Activated naive CD4-positive, alpha-beta T cell treated with Interleukin-2 at 50 U/mL for 16 hours (primary cell): ENCODE measurements around the gene SYNPO2L.
"Not testable (repeated sequence)": the region's sequence is repeated elsewhere in the genome, so short reads cannot be mapped to it uniquely, and the experiment has no call there.

Source experiments
- DNase-seq: peaks from one replicate; pipeline ENCODE4 v3.0.0-alpha.2; 2020

SYNPO2L gene, protein sequence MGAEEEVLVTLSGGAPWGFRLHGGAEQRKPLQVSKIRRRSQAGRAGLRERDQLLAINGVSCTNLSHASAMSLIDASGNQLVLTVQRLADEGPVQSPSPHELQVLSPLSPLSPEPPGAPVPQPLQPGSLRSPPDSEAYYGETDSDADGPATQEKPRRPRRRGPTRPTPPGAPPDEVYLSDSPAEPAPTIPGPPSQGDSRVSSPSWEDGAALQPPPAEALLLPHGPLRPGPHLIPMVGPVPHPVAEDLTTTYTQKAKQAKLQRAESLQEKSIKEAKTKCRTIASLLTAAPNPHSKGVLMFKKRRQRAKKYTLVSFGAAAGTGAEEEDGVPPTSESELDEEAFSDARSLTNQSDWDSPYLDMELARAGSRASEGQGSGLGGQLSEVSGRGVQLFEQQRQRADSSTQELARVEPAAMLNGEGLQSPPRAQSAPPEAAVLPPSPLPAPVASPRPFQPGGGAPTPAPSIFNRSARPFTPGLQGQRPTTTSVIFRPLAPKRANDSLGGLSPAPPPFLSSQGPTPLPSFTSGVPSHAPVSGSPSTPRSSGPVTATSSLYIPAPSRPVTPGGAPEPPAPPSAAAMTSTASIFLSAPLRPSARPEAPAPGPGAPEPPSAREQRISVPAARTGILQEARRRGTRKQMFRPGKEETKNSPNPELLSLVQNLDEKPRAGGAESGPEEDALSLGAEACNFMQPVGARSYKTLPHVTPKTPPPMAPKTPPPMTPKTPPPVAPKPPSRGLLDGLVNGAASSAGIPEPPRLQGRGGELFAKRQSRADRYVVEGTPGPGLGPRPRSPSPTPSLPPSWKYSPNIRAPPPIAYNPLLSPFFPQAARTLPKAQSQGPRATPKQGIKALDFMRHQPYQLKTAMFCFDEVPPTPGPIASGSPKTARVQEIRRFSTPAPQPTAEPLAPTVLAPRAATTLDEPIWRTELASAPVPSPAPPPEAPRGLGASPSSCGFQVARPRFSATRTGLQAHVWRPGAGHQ

DNA sequence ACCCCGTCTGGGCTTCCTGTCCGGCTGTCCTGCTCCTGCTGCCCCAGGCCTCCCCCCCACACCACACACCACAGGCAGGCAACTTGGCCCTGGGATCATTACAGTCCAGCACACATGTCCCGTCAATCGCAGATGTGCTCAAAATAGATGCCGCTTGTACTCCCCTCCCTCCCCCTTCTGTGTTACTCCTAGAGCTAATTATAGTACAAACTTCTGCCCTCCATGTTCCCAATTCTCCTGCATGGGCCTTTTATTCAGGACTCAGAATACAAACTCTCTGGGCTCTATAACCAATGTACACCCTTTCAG lies at the start of gene SYNPO2L:
SYNPO2L (minus strand) TSS at position 40 of the 309 bp plus-strand sequence. CDS start 107 bp downstream, outside the sequence.
- DNase-seq: no peak

DNA sequence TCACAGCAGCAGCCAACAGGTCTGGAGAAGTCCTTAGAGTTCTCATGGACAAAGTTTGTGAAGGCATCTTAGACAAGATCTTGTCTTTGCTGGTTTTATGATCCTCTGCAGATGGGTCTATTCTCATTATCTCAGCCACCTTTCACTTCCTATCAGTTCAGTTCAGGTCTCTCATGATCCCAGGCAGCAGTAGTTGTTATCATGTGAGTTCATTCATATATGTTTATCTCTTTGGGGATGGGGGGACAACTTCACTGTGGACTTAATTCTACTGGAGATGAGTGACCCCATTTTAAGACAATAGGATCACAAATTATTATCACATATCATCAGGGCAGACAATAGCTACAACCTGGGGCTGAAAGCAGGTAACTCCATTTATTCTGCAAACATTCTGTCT lies 48.1 kb upstream of the SYNPO2L start:
- DNase-seq: not testable (repeated sequence)

DNA sequence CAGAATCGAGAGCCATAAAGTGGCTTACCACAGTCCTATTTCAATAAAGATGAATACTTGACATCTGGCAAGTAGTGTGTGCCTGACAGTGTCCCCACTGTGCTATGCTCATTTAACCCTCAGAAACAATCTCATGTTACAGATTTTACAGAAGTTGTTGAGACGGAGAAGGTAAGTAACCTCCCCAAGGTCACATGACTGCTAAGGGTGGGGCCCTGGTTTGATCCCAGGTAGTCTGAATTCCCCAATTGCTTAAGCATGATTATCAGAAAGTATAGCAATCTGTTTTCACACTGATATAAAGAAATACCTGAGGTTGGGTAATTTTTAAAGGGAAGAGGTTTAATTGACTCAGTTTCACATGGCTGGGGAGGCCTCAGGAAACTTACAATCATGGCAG lies 43.0 kb upstream of the SYNPO2L start:
- DNase-seq: not testable (repeated sequence)

DNA sequence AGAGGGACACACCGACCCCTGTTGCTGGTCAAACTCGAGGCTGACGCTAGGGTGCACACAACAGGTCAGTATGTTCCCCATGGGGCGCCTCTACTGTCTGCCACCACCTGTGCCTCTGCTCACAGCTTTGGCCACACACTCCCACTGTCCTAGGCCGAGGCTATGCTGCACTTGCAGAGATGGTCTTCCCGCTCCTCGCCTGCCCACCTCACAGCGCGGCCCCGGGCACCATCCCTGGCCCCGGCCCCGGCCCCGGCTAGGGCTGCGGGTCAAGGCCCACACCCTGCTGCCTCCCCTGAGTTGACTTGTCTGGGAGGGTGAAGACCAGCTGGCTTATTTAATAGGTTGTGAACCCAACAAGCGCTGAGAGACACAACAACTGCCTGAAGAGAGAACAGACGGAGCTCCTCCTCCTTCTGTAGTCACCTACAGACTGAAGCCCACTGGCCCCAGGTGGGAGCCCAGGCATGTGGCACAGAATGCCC lies 41.9 kb upstream of the SYNPO2L start, which contains the start of gene AGAP5:
AGAP5 (minus strand) TSS at position 435 of the 485 bp plus-strand sequence; CDS start at position 81, 354 bp downstream.
- not testable (repeated sequence) for DNase-seq

DNA sequence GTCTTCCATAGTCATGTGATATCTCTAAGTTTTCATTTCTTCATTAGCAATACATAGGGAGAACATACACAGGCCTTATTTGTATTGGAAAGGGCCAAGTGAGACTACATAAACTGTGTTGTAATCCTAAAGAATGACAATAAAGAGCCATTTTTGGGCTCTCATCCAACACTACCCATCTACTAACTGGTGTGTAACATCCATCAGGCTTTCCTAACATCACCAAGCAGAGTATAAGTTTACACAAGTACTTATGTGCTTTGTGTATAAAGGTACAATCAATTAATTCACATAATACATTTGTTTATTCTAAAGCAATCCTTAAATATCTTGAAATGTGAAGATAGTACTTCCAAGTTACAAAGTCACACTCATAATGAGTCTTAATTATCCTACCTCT lies 39.5 kb upstream of the SYNPO2L start:
- DNase-seq: not testable (repeated sequence)

DNA sequence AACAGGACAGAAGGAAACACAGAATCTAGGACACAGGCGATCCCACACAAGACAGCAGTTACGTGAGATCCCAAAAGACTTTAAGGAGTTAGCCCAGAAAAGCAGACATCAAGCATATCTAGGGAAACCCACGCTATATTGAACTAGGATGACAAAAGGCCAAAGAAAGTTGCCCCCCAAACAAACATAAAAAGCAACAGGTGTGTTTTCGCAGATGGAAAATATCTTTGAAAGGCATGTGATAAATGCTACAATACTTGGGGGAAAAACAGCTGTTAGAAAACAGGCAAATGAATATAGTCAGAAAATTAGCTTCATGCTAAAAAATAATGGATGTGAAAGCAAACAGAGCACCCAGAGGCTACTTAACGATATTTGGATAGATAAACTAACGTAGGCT lies 34.9 kb upstream of the SYNPO2L start:
- not testable (repeated sequence) for DNase-seq

DNA sequence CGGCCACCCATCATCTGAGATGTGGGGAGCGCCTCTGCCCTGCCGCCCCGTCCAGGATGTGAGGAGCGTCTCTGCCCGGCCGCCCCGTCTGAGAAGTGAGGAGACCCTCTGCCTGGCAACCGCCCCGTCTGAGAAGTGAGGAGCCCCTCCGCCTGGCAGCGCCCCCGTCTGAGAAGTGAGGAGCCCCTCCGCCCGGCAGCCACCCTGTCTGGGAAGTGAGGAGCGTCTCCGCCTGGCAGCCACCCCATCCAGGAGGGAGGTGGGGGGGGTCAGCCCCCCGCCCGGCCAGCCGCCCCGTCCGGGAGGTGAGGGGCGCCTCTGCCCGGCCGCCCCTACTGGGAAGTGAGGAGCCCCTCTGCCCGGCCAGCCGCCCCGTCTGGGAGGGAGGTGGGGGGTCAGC lies 33.8 kb upstream of the SYNPO2L start:
- DNase-seq: not testable (repeated sequence)

DNA sequence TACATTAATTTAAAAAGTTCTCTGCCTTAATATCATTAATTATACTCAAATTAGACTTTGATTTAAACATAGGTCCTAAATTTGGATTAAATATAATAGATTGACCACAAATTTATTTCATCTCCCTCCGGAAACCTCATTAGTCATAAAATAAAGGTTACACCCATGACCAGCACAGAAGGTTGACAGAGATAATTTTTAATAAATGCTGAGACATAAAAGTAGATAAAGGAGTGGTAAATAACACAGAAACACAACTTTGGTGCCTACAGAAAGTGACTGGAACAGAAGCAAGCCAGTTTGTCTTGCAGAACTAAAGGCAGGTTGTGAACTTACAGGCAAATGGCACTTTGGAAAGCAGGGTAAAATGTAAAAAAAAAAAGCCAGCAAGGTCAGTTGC lies 31.8 kb upstream of the SYNPO2L start:
- DNase-seq: not testable (repeated sequence)

DNA sequence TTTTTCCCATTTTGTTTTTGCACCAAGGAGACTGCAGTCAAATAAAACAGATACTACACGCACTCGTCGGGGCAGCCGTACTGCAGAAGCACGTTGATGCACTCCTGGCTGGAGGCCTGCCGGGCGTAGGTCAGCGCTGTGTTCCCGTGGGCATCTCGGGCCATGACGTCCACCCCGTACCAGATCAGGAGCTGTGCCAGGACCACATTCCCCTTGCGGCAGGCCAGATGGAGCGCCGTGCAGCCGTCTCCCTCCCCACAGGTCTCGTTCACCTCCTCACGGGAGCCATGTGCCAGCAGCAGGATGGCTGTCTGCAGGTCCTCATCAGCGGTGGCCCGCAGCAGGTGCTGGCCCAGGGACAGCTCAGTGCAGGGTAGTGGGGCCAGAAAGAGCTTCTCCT lies 18.7 kb upstream of the SYNPO2L start:
- not testable (repeated sequence) for DNase-seq

DNA sequence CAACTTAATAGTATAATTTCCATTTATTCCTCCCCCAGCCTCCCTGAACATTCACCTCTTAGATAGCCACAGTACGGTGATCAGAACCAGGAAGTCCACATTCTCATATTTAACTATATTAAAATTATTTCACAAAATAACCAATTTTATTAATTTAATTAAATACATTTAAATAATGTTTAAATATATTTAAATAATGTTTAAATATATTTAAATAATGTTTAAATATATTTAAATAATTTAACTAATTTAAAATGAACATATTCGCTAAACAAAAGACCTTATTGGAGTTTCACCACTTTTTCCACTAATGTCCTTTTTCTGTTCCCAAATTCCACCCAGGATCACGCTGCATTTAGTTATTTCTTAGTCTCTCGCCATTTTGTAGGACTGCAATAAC lies 12.5 kb upstream of the SYNPO2L start:
- not testable (repeated sequence) for DNase-seq

DNA sequence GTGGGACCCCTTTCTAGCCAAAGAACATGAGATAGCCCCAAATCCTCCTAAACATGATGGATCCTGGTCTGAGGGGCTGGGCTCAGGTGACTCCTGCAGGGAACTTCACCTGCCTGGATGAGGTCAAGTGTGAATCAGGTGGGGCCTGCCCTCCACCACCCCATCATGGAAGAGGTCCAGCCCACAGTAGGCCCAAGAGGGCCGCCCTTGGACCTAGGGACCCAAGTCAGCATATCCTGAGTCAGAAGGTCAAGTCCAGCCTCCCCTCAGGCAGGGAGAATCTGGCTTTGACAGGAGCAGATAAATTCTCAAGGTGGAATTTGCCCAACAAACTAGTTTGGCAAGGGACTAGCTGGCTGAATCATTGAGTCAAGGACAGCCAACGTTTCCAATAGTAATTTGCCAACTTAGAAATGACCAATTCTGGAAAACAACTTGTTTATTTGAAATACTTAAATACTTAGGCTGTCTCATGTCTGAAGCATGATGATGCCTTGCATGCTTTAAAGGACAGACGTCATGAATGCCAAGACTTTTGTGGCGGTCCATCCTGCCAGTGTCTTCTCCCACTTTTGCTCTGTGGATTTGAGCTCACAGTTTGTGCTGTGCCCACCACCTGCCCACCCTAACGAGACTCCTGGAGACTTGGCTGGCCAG lies 10.5 kb upstream of the SYNPO2L start:
- not testable (repeated sequence) for DNase-seq

DNA sequence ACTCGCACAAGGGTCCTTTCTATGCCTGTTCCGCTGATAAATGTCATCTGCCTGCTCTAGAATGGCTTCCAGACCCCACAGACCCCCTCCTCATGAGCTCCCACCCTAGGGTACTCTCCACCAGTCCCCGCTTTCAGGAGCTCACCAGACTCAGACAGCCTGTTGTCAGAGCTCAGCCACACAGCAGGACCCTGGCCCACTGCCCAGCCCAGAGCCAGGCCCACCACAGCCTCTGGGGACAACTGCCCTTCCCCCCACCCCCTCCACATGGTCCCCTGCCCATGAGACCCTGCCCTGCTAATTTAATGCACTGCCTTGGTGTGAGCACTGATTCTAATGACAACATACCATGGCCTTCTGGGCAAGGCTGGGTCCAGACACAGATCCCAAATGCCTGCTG lies 9.8 kb upstream of the SYNPO2L start:
- DNase-seq: not testable (repeated sequence)

DNA sequence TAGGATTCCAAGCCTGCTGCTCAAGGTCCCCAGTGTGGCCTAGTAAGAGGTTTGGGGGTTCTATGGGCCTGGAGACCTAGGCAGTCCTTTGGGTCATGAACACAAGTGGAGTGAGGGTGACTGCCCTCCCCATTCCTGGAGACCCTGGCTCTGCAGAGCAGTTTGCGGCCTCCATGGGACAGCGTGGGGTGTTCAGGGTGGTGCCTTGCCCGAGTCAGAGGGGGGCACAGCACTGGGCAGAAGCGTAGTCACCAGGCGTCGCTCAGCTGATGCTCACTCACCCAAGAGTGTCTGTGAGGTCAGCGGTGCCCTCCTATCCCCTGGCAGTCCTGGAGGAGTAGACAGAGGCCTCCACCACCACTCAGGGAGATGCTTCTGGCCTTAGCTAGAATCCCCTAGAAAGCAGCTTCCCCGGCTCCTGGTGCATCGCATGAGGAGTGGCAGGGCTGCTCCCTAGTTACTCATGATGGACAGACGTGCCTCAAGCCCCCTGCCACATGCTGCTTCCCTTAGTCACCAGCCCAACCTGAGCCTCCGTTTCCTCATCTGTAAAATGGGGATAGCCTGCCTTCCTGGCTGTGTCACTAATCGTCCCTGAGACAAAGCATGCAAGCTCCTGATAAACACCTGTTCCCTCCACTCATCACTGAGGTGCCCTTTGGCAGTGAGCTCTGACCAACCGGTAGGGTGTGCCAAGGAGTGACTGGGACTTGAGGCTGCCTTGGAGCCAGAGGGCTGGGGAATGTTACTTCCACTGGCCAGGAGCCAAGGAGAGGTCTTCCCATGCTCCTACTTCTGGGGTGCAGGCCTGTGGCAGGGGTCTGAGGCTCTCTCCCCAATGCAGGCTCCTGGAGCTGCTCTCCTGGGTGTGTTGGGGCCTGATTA lies 8.6 kb upstream of the SYNPO2L start:
- DNase-seq: not testable (repeated sequence)

DNA sequence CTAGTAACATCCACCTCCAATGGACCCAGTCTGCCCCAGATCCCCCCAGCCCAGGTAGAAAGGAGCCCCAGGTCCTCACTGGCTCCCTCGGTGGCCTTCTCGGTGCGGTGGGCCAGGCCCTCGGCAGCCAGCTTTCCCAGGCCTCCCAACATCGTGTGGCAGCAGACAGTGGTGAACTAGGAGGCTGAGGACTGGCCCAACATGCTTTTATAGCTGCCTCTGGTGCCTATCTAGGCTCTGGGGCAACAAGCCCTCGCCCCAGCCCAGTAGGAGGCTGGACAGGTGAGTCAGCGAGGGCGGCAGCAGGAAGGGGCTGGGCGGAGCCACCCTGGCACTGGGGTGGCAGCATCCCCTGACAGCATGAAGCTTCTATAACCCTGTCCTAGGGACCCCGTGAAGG lies 7.8 kb upstream of the SYNPO2L start:
- not testable (repeated sequence) for DNase-seq

DNA sequence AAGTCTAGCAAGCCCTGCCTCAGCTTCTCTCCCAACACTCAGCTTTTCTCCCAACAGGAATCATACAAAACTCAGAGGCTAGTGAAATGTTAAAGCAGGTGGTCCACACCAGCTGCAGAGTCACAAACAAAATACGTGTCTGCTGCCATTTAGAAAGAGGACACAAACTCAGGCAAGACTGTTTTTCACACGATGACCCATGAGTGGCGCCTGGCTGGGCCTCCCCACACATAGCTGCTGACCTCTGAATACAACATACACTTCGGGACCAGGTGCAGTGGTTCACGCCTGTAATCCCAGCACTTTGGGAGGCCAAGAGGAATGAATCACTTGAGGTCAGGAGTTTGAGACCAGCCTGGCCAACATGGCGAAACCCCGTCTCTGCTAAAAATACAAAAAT lies 6.9 kb upstream of the SYNPO2L start:
- not testable (repeated sequence) for DNase-seq

DNA sequence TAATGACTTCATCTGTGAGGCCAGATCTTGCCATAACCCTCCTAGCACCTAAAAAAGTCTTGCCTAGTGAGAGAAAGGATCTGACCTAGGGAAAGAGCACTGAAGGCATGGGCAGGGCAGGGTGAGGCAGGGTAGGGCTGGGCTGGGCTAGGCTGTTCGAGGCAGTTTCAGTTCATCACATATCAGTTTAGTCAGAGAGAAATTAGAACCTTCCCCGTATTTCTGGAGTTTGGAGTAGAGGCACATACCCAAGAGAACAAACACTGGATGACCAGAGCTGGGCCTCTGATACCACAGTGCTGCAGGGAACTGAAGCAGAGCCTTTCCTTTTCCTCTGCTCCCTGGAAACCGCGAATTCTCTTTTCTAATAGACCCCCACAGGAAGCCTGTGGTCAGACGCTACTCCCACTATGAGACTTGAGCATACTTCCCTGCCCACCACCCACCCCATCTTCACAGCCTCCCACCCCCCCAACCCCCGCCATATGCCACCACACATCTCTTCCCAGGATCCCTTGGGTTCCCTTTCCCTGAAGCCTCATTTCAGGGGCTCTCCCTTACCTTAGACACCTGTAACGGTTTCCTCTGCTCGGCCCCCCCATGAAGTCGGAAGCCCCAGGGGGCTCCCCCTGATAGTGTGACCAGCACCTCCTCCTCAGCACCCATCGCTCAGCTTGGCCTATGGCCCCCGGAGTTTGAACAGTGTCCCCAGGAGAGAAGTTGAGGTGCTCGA lies 406 bp downstream of the SYNPO2L start:
- DNase-seq: no peak

DNA sequence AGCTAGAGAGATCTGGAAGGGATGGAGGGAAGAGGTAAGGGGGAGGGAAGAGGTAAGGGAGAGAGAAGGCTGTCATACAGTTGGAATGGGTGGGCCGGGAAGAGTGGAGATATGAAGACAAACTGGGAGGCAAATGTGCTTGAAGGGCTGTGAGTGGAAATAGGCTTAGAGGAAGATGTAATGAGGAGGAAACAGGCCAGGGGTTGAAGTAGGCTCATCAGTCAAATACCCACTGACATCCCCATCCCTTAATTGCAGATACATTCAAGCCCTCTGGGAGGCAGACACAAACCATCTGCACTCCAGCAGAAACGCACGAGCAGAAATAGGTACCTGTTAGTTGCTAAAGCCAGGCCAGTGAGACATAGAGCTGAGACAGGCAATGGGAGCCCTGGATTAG lies 2.1 kb downstream of the SYNPO2L start:
- DNase-seq: no peak

DNA sequence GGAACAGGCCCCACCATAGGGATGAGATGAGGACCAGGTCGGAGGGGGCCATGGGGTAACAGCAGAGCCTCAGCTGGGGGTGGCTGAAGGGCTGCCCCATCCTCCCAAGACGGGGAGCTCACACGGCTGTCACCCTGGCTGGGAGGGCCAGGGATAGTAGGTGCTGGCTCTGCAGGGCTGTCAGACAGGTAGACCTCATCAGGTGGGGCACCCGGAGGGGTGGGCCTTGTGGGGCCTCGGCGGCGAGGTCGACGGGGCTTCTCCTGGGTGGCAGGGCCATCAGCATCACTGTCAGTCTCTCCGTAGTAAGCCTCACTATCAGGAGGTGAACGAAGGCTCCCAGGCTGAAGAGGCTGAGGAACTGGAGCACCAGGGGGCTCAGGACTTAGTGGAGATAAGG lies 2.6 kb downstream of the SYNPO2L start:
- no peak for DNase-seq

DNA sequence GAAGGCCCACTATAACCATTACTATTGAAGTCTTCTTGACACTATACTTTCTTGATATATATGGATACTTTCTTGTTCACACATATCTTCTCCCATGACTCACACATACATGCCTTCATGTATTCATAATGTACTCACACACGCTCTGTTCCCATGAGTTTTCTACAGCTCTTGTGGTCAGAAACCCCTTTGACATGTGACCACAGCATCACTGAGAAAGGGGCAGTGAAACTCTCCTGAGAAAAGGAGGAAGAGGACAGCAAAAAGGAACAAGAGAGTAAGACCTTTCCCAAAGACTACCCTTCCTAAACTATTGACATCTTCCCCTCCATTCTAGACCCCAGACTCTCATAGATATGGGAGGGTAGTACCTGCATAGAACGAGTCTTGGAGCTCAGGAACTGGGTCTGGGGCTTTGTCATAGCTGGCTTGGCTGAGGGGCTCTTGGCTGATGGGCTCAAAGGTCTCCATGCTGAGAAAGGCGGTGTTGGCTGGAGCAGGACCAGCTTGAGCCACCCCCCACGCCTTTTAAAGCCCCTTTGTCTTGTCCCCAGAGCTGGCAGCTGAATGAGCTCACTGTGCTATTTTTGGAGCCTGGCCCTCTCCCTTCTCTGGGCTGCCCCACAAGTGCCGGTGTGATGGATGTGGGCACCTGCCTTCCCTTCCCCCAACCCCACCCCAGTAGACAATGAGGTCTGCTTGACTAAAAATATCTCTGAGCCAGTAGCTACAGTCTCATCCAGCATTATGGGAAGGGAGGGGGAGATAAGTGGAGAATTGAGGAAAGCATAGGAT lies 5.1 kb downstream of the SYNPO2L start:
- DNase-seq: no peak

DNA sequence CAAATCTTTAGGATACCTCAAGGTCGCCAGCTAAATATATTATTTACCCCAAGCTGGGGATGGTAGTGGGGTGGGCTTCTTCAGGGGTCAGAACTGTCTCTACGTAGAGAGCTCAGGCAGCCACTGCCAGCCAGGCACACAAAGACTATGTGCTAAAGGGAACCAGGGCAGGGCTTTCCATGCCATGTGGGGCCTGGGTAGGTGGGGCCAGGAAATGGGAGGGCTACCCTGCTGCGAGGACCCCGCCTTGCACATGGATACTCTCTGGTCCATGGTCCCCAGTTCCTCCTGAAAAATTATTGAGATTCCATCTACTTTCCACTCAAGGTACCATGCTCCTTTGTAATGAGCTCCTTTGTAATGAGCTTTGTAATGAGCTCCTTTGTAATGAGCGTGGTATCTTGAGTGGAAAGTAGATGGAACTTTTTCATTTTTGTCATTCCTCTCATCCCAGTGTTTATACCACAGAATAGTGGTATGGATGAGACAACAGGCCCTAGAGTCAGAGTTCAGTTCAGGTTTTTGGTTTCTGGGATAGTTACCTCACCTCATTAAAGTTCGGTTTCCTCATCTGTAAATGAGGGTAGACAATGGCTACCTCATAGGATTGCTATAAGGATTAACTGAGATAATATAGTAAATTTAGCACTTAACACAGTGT lies 5.8 kb downstream of the SYNPO2L start:
- no peak for DNase-seq
